ENCODE measurements around the gene CFAP99. TPM values are rescaled to one million over a fixed set of nuclear protein-coding genes. Genes with fewer than 3 reads are reported as not detected.

CFAP99 gene
- total RNA-seq, result not detected in 2 replicates

GRCh38 chr4:2418650-2419571, at the start of gene CFAP99:
Gene CFAP99, plus strand, starts transcription at chr4:2418955.

DNA sequence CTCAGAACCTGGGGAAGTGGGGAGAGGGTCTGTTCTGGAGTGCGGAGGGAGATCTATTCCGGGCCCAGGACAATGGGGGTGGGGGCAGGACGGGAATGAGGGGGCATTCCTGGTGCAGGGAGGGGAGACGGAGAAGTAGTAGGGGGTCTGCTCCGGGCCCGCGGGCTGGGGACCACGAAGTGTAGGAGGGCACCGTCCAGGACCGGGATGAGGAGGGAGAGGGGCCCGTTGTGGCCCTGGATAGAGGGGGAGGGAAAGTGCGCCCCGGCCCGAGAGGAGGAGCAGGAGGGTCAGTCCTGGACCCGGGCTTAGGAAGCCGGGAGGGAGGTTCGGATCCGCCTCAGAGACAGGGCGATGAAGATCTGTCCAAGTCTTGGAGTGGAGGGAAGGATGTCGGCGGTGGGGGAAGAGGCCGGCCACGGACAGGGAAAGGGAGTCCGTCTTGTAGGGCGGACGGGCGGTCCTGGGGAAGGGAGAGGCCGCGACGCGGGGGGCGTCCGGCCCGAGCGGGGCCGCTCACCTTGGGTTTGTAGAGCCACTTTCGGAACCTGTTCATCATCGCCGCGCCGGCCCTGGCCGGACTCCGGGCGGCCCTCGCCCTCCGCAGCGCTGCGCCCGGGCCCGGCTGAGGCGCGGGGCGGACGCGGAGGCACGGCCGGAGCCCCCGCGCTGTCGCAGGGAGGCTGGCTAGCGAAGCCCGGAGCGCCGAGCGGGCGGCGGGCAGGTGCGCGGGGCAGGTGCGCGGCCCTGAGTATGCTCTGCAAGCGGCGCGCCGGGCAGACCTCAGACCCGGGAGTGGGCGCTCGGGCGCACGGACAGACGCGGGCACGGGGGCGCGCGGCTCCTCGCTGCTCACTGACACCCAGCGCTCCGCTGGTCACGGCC, 748 bp upstream of the CFAP99 start, which contains the start of gene ZFYVE28:
ZFYVE28 (minus strand) TSS at position 881 of the 885 bp plus-strand sequence; CDS start at position 559, 322 bp downstream.

GRCh38 chr4:2468456-2469191, 49.9 kb downstream of the CFAP99 start, which contains the start of gene RNF4:
Gene RNF4, plus strand, starts transcription at chr4:2469106. Its CDS starts 21,388 bp downstream, at chr4:2490494.

Other genes starting within 250 kb of the CFAP99 start
- gene HAUS3, start 176.8 kb upstream of the CFAP99 start, total RNA-seq, result 8.9 and 9.0 TPM in 2 replicates
- 0.85 and 2.4 TPM in 2 replicates for gene POLN, start 176.8 kb upstream of the CFAP99 start, total RNA-seq
- gene MXD4, start 156.8 kb upstream of the CFAP99 start, total RNA-seq, result 14.9 and 24.6 TPM in 2 replicates
- 1.9 and 3.8 TPM in 2 replicates for gene ZFYVE28, start 310 bp upstream of the CFAP99 start, total RNA-seq
- 51.8 and 96.6 TPM in 2 replicates for gene RNF4, start 50.2 kb downstream of the CFAP99 start, total RNA-seq
- gene FAM193A, start 117.7 kb downstream of the CFAP99 start, total RNA-seq, result 5.1 and 7.0 TPM in 2 replicates

Data from tracheal epithelial cell (primary cell).